OCI-LY1 (cell line): Measurements from ENCODE around the gene CTIF.

Experiments used
- CTCF ChIP-seq: fragments of 200-600 bp; sonication (generic), shearing (Covaris generic); IDR thresholded peaks from 2 replicates; pipeline ENCODE4 v1.5.1; 2017; ENCODE audit warnings: mild to moderate bottlenecking, antibody characterized with exemption, low read length, moderate library complexity, mixed read lengths
- EZH2 ChIP-seq: fragments of 200-600 bp; sonication (generic), shearing (Covaris generic); IDR thresholded peaks from 2 replicates; pipeline ENCODE4 v1.8.0; 2017; ENCODE audit warnings: borderline replicate concordance, mixed run types, mild to moderate bottlenecking, antibody characterized with exemption, low read length, moderate library complexity, mixed read lengths

- TF ChIP-seq CTCF (no peak), EZH2 (no peak)
Measured at GRCh38 chr18:48813321-48813720, 274.5 kb downstream of the CTIF start.
